HS-5 (cell line): ENCODE measurements around the gene CD300H.
A peak's percentile ranks its signal among the peaks of the same experiment; 100 is the strongest.

Experiments
- DNase-seq: peaks from one replicate; pipeline ENCODE4 v3.0.0-alpha.2; 2012; ENCODE audit warnings: low read depth

The CD300H gene

GRCh38 chr17:74567397-74567796 lies at the start of gene CD300H:
Gene CD300H (minus strand): TSS chr17:74567509.
- no peak for DNase-seq

DNA sequence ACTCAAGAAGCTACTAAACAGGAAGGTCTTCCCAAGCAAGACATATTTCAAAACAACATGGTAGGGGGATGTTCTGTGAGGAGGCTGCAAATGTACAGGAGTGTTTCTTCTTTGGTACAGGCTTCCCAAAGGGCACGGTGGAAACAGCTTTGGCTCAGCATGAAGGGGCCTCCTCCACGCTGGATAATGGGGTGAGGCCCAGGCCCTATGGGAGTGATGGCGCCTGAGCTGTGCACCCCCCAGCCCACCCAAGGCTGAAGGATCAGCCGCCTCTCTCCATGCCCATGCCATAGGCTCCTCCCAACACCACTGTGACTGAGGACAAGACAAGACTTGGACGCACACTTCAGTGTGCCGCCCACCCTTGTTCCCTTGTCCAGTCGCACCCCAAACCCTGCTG lies 49.4 kb upstream of the CD300H start:
- no peak for DNase-seq

GRCh38 chr17:74612046-74612445 lies 44.7 kb upstream of the CD300H start:
- no peak for DNase-seq

GRCh38 chr17:74610108-74610507 lies 42.8 kb upstream of the CD300H start:
- DNase-seq = no peak

DNA sequence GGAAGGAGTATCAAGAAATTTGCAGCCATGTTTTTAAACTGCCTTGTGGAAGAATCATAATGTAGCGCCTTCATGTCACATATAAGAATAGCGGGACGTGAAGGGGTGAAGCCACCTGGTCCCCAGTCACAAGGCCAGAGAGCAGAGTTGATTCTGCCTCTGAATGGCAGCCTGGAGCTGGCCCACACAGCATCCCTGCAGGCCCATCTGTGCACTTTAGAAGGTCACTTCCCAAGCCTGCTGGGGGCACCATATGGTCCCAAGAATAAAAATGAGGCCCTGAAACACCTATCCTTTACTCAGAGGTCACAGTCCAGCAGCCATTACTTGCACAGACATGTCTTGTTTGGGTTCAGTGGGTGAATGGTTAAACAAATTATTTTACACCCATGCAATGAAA lies 41.2 kb upstream of the CD300H start:
- DNase-seq = no peak

DNA sequence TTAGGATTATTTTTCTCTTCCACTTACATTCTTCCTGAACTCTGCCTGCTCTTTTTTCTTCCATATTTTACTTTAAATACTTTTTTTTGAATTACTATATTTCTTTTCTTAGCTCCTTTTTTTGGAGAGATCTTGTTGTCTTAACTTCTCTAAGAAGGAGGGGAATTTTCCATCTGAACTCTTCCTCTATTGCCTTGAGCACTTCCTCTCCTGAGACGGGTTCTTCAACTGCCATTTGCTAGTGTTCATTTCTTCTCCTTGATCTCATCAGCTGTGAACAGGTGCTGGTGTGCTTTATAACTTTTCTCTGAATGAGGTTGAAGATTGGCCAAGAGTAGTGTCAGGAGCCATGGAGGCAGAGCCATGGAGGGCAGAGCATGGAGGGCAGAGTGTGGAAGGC lies 39.9 kb upstream of the CD300H start:
- no peak for DNase-seq

- no peak for DNase-seq
Measured at GRCh38 chr17:74606050-74606449, 38.7 kb upstream of the CD300H start.

DNA sequence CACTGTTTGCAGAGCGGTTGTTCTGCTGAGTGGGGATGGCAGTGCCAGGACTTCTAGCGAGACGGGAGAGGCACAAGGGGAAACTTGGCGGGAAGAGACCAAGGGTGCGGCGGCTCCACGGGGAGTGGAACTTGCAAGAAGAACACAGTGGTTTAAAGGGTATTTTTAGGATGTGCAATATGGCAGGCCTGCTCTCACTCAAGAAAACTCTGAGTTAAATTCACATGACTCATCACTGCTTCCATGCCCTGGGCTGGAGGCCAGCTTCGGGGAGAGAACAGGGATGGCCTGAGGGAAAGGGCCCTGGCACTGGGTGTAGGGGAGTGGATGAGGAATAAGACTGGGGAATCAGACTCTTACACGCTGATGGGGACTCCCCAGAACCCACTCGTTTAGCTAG lies 38.1 kb upstream of the CD300H start:
- peak; percentile 26 for DNase-seq

GRCh38 chr17:74604761-74605160 lies 37.5 kb upstream of the CD300H start:
- DNase-seq = no peak

DNA sequence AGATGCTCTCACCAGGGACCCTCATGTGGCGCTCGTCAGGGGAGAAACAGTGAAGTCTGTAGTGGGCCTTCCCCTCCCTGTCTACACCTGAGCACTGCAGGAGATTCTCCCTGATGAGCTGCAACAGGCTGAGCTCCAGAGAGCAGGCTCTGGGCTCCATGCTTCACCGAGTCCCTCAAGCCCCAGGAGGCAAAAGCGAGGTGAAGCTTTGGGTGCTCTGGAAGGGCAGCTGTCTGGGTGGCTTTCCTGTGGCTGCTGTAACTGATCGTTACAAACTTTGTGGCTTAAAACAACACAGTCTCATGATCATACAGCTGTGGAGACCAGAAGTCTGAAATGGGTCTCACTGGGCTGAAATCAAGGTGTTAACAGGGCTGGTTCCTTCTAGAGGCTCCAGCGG lies 36.9 kb upstream of the CD300H start:
- no peak for DNase-seq

GRCh38 chr17:74603746-74604145 lies 36.4 kb upstream of the CD300H start:
- no peak for DNase-seq

DNA sequence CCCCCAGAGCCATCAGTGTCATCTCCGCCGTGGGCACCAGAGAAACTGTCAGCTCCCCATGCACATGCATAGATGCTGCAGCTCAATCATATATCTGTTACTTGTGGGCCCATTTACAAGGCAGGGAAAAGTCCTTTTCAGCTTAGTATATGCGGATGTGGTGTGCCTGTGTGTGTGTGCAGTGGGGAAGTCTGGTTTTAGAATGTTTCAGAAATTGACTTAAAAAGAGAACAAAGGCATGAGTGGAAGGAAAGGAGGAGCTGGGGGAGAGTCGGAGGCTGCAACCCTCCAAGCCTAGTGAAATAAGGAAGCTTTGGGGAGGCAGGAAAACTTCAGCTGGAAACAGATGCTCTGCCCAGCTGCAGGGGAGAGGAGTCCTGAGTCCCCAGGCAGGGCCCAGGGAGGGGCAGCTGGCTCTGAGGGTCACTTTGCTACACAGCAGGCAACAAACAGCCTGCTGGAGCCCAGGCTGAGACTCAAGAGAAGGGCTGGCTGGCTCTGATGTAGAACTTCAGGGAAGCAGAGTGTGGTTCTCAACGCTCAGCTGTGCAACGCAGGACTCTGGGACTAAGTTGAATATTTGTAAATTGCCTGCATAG lies 35.8 kb upstream of the CD300H start:
- no peak for DNase-seq

DNA sequence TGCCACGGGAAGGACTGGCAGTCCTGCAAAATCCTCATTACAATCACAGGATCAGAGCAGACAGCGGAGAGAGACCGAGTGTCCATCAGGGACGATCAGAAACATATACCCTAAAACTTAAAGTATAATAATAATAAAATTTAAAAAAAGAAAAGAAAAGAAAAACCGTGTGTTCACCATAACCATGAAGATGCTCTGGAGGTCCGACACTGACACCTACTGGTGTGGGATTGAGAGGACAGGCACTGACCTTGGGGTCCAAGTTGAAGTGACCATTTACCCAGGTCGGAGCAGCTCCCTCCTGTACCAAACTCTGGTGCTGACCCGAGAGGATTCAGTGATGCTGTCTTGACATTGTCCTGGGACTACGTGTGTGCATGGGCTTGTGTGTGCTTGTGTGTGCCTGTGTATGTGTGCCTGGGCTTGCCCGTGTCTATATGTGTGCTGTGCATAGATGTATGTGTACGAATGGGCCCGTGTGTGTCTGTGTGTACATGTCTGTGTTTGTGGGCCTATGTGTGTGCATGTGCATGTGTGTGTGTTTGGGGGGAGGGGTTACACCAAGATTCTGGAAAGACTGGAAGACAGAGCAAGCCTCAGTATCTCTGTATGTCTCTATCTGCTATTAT lies 34.7 kb upstream of the CD300H start:
- no peak for DNase-seq

GRCh38 chr17:74599448-74599939 lies 32.2 kb upstream of the CD300H start:
- DNase-seq = no peak

DNA sequence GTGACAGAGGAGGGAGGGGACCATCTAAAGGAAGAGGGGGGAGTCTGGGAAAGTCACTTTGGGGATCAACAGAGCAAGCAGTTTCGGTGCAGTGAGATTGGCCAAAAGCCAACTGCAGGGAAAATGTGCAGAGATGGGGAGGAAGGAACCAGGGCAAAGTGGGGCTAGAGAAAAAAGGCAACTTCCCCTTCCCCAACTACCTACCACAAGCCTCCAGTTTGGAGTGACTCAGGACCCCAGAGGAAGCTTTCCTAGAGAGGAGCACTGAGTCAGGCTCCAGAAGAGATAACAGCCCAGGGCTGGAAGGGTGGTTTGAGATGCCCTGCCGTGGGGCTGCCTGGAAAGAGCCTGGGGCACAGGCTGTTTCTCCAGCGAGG lies 31.7 kb upstream of the CD300H start:
- no peak for DNase-seq

DNA sequence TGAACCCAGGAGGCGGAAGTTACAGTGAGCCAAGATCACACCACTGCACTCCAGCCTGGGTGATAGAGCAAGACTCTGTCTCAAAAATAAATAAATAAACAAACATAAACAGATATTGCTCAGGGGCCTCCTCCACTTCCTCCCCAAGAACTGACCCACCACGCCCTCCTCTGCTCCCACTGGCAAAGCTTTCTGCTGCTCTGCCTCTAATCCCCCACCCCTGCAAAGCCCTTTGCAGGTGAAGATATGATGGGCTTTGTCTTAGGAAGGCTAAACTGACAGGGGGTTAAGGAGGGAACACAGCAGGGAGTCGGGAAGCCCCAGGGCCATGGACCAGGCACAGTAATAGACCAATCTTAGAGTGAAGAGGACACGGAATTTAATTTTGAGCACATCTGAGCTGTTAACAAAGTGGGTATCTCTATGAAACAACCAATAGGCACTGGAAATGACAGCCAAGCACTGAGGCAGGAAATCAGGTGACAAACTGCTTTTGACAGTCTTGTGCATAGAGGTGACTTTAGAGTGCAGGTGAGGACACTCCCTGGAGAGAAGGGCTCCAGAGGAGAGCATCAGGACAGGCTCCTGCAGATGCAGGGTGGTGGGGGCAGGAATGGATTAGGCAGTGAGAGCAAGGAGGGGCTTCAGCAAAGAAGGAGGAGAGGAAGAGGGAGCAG lies 31.2 kb upstream of the CD300H start:
- no peak for DNase-seq

- no peak for DNase-seq
Measured at GRCh38 chr17:74597069-74597790, 29.9 kb upstream of the CD300H start.

- no peak for DNase-seq
Measured at GRCh38 chr17:74595037-74595750, 27.9 kb upstream of the CD300H start.

DNA sequence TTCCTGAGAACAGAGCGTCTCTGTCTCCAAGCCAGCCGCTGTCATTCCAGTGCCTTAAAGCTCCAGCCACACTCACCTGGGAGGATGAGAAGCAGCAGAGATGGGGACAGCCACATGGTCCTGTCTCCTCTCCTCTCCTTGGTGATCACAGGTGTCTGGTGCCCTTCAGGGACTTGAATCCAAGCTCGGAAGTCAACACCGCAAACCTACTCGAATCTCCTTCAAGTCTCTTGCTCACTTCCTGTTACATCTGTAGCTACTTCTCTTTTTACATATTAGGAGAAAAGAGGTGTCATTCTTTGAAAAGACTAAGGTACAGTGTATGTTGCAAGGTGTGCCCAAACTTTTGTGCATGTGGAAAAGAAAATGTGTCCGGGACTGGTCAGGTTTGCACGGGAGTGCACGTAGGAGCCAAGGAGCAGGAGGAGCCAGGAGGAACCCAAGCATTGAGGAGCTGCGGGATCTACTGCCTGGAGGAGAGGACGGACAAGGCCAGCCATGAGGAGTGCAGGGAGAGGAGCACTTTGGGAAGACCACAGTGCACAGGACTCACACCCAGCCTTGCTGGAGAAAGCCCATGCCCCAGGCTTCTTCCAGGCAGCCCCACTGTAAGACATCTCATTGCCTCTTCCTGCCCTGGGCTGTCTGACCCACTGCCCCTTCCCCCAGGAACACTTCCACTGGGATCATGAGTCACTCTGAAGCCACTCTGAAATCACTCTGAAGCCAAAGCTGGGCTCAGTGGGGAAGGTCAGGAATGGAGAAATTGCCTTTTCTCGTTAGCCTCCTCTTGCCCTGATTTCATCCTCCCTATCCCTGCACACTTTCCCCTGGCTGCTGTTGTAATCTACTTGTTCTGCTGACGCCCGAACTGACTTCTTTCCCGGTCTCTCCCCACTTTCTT lies 25.0 kb upstream of the CD300H start, which contains the start of gene CD300LD:
CD300LD (minus strand) TSS at position 197 of the 904 bp plus-strand sequence; CDS start at position 116, 81 bp downstream.
- DNase-seq = no peak

- DNase-seq = no peak
Measured at GRCh38 chr17:74591503-74591902, 24.2 kb upstream of the CD300H start.

DNA sequence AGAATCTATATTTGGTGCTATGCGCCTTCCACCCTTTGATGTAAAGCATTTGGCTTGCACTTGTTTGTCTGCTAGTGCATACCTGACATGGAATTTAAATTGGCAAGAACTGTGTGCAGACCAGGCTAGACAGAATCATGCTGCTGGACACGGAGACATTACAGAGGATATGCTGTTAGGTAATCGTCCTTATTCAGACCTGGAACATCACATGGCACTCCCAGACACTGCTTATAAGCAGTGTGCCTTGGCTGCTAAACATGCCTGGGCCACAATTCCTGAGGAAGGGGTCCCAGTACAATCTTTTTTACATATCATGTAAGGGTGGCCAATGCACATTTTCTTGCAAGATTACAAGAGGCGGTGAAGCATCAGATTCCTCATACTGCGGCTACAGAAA lies 18.4 kb upstream of the CD300H start:
- DNase-seq = no peak
